Skin epidermis (tissue), 12 donors: ENCODE data around the gene SLC18A3.

Experiments used
- H3K27ac ChIP-seq, 21 experiments: fragments of 200-600 bp; sonication (generic) in 11 of 21; one replicate each; pipeline ENCODE4 v1.5.0; 2020; ENCODE audit warnings: mild to moderate bottlenecking in 3 of 21, inconsistent platforms in 2 of 21, moderate library complexity in 2 of 21
- H3K4me3 ChIP-seq, 7 experiments: fragments of 200-600 bp; sonication (generic) in 2 of 7; one replicate each; pipeline ENCODE4 v1.5.0; 2020; ENCODE audit warnings: inconsistent platforms in 2 of 7, mild to moderate bottlenecking in 2 of 7, moderate library complexity in 1 of 7

Gene SLC18A3

GRCh38 chr10:49609283-49610113, 612 bp upstream of the SLC18A3 start:
- Histone ChIP-seq H3K4me3 (peak overlapping the region in 1 of 7 experiments; percentile 20), H3K27ac (no peak overlapping the region)

DNA sequence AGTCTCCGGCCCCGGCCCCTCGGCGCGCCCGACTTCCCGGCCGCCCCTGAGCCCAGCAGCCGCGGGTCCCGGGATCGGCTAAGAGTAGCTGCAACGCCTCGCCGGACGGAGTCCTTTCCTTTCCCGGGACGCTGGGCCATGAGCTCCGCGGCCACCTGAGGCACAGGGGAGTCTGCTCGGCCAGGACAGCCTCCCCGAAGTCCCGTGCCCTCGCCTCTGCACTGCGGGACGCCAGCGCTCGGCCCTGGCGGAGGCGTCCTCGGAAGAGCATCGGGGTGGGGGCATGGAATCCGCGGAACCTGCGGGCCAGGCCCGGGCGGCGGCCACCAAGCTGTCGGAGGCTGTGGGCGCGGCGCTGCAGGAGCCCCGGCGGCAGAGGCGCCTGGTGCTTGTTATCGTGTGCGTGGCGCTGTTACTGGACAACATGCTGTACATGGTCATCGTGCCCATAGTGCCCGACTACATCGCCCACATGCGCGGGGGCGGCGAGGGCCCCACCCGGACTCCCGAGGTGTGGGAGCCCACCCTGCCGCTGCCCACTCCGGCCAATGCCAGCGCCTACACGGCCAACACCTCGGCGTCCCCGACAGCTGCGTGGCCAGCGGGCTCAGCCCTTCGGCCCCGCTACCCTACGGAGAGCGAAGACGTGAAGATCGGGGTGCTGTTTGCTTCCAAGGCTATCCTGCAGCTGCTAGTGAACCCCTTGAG, 502 bp downstream of the SLC18A3 start:
- Histone ChIP-seq H3K27ac (no peak overlapping the region), H3K4me3 (peak overlapping the region in 1 of 7 experiments; percentile 20)

- H3K4me3 ChIP-seq: no peak overlapping the region
- H3K27ac ChIP-seq: no peak overlapping the region
Measured at GRCh38 chr10:49611166-49611815, 1.2 kb downstream of the SLC18A3 start.

- H3K27ac ChIP-seq: no peak overlapping the region
- no peak overlapping the region for H3K4me3 ChIP-seq
Measured at GRCh38 chr10:49611816-49612512, 1.9 kb downstream of the SLC18A3 start.

DNA sequence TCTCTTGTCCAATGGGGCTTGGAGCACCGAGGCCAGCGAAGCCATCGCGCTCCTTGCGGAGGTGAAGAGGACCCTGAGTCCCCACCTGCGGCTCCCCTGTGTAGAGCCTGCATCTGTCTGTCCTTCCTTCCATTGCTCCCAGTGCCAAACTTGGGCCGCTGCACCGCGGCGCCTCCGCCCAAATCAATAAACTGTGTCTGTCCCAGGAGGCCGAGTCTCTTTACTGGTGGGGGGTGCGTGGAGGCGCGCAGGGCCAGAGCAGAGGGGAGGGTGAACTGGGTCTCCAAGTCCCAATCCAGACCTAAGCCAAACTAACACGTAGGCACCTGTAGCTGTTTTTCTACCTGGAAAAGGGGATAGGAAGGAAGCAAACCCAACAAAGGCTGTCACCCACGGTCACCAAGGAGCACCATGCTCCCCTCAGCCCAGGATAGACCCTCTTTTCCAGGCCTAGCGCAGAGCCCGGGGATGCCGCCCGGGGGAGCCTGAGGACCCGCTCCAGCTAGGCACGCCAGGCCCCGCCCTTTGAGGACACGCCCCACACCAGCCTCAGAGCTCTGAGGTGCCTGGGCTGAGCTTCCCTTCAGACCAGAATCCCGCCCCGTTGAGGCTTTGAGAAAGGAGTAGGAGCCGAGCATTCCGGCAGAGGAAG, 2.5 kb downstream of the SLC18A3 start:
- H3K4me3 ChIP-seq: no peak overlapping the region
- H3K27ac ChIP-seq: no peak overlapping the region

DNA sequence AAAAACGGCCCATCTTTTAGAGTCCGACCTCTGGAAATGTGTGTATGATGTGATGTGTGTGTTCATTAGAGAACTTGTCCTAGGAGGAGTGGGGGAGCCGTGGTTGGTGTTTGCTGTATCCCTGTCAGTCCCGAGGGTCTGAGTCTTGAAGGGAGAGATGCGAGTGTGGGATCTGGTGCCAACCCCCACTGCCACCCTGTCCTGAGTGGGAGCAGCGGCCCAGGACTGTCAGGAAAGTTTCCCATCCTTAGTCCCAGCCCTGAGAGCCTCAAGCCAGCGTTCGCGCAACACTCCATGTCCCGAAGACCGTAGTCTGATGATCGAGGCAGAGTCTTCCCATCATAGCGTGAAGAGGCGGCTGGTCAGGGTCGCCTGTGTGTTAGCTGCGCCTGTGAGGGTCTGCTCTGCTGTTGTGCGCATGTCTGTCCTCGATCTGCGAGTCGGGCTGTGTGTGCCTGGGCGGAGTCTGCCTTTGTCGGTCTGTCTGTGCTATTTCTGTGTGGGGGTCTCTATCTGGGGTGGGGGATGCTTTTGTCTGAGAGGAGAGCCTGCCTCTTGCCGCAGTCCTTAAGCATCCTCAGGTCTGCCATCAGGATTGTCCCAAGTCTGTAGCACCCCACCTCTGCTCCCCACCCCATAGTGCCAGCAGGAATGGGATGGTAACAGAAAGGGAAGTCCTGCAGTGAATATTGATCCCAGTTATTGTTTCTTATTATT, 3.2 kb downstream of the SLC18A3 start:
- H3K27ac ChIP-seq: no peak overlapping the region

DNA sequence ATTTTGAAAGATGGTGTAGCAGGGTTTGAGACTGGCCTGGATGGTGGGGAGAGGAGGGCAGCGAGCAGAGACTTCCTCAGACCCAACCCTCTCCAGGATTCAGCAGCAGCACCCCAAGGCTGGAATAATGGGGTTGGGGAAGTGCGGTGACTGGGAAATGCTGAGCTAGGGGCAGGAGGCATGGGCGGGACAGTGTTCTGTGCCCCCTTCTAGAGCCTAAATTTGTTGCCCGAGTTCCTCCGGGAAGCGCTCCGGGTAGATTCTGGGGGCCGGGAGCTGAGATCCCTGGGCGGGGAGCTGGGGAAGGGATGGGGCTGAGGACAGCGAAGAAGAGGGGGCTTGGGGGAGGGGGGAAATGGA, 3.8 kb downstream of the SLC18A3 start, which contains the start of gene CHAT:
Gene CHAT (plus strand): TSS at position 156 of the 360 bp plus-strand sequence. CDS start 153 bp downstream, at position 309.
- H3K27ac ChIP-seq: no peak within 1 kb of the TSS
- H3K4me3 ChIP-seq: no peak within 1 kb of the TSS

More for the DNA sequence above, 3.2 kb downstream of the SLC18A3 start:
- no peak overlapping the region for H3K4me3 ChIP-seq

DNA sequence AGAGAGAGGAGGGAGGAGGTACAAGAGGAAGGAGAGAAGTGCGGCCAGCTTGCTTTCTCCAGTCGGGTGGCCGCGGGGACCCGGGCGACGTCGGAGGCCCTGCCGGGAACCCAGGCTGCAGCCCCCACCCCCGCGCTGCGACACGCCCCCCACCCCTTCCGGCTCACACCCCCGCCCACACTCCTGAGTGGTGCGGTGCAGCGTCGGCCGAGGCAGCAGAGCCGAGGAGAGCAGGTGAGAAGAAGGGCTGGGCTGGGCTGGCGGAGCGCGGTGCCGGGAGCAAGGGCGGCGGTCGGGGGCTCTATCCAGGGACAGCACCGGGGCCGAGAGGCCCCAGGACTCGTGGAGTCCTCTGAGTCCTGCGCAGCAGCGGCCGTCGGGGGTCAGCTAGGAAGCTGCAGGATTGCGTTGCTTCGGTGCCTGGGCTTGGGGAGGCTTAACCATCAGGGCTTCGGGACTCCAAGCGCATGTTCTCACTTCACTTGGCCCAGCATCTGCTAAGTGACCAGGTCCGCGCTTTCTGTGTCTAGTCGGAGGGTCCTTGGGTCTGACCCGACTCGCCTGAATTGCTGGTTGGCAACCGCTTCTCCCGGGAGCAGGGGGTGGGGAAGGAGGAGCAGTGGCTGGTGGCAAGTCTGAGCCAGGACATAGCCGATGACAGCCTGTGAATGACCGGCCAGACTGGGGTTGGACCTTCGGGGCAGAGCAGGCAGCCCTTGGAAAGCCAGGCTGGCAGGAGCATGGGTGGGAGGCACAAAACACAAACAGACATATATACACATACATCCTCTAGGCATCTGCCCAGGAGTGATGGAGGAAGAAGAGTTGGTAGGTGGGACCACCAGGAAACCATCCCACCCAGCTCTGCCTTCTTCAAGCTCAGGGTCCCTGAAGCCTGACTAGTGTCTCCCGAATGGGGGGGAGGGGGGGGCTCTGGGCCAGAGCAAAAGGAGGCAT, 4.4 kb downstream of the SLC18A3 start:
- Histone ChIP-seq H3K4me3 (no peak overlapping the region), H3K27ac (no peak overlapping the region)

DNA sequence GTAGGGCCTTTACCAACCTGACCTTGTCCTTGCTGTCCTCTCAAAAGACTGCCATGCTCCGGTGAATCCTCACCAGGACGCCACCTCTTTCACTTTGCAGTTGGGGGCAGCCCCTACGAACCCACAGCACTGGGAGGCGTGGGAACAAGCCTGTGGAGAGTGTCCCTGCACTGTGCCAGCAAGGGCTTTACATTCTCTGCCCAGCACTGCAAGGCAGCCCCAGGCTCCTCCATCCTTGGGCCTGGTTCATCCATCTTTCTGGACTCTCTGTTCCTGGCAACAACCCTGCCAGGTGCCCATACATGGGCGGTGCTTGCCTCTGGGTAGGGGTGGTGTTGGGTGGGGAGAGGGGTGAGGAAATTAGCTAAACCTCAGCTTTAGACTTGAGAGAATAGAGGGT, 5.1 kb downstream of the SLC18A3 start:
- no peak overlapping the region for H3K4me3 ChIP-seq
- H3K27ac ChIP-seq: no peak overlapping the region

DNA sequence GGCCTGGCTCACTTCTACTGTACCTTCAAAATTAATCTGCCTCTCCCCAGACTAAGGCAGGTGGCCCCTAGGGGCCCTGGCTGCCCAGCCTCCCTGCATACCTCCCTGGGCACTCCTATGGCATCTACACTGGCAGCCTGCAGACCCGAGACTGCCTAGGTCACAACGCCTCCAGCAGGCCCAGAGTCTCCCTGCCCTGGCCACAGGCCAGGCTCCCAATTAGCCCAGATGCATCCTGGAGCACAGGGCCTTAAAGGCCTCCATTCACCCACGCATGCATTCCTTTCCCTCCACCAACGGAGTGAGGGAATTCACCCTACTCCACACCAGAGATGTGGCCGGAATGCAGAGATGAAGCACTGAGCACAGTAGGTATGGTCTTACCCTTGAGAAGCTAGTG, 5.6 kb downstream of the SLC18A3 start:
- no peak overlapping the region for H3K4me3 ChIP-seq
- H3K27ac ChIP-seq: no peak overlapping the region

GRCh38 chr10:49616421-49617101, 6.5 kb downstream of the SLC18A3 start:
- H3K4me3 ChIP-seq: no peak overlapping the region
- no peak overlapping the region for H3K27ac ChIP-seq

DNA sequence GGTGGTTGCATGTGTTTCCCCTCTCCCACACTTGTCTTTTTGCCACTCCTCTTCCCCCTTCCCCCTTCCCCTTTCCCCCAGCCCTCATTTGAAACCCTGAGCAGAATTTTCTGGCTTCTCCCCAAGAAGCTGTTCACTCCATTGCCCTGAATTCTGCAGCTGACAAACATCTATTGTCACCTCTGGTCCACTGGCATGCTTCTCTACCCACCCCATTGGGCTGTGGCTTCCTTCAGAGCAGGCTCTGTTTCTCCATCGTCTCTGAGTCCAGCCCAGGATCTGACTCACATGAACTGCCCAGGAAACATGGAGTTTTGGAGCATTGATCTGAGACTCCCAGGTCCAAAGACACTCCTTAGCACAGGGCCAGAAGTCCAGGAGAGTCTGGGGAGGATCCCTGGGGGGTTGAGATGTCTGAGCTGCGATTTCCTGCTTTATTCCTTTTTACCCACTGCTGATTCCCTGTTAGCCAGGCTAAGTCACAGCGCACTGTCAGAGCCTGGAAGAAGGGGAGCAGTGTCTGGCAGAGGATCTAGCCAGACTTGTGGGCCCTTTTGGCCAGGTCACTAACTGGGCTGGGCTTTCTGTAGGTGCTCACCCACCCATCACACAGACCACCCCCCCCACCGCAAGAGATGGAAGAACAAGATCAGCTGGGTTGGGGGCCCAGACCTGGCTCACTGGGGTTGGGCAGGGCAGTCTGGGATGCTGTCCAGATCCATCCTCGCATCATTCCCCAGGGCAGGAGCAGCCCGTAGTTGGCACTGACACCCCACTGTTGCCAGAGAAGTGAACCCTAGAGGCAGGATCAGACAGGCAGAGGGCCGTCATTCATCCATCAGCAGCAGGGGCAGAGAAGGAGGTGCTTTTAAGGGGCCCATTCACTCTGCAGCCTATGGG, 7.3 kb downstream of the SLC18A3 start:
- Histone ChIP-seq H3K4me3 (no peak overlapping the region), H3K27ac (no peak overlapping the region)

DNA sequence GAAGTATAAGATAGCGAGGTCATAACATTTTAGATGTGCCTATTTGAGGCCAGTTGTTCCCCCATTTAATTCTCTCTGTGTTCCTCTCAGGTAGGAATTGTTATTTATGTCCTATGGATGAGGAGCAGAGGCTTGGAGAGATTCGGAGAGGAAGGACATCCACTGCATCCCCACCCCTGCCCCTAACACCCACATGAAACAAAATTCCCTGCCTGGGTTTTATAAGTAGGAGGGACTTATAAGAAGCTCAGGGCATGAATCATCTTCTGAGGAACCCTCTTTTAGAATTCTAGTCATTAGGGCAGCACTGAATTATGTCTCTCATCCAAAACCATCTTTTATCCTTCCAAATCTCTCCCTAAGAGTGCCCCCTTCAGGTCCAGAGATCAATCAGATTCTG, 8.7 kb downstream of the SLC18A3 start:
- H3K4me3 ChIP-seq: no peak overlapping the region
- H3K27ac ChIP-seq: no peak overlapping the region

DNA sequence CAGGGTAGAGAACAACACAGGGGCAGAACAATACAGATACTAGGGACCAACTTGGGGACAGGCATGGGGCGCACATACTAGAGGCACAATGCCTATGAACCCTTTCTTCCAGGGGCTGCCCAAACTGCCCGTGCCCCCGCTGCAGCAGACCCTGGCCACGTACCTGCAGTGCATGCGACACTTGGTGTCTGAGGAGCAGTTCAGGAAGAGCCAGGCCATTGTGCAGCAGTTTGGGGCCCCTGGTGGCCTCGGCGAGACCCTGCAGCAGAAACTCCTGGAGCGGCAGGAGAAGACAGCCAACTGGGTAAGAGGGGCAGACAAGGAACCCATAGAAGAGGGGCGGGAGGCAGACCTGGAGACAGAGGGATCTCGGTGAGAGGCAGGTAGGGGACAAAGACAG, 9.5 kb downstream of the SLC18A3 start:
- H3K27ac ChIP-seq: no peak overlapping the region
- H3K4me3 ChIP-seq: no peak overlapping the region

DNA sequence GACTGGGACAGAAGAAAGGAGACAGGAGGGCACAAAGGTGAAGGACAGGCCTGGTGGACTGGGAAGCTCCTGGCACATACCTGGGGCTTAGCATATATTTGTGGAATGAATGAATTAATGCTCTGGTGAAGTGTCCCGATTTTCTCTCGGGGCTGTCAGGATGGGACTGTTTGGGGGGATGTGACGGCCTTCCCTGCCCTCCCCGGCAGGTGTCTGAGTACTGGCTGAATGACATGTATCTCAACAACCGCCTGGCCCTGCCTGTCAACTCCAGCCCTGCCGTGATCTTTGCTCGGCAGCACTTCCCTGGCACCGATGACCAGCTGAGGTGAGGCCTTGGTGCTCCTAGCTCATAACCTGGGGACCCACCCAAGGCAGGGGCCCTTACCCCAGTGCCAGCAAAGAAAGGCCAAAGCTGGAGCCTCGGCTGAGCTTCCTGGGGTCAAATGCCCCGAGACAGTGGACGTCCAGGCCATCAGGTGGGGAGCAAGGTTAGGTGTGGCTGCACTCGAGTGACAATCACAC, 10.2 kb downstream of the SLC18A3 start:
- H3K27ac ChIP-seq: no peak overlapping the region
- no peak overlapping the region for H3K4me3 ChIP-seq

DNA sequence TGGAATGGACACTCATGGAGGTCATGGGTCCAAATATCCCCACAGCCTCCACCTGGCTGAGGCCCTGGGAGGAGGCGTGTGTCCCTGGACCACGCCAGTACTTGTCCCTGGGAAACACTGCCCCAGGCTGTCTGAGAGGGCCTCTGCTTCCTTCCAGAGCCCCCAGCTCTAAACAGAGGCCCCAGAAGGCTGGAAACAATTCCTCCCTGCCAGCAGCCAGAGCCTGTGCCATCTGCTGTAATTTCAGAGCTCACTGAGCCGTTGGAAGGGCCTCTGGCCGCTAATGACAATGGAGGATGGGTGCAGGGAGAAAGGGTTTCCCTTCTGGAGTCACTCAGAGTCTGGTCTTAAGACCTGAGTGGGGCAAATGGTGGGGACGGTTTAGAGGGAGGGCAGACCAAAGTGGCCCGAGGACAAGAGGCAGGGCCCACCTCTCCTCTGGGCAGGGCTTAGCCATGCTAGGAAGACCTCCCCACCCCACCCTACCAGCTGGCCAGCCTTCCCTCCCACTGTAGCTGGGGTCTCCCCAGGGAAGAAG, 10.8 kb downstream of the SLC18A3 start:
- Histone ChIP-seq H3K4me3 (no peak overlapping the region), H3K27ac (no peak overlapping the region)
